Stimulated activated CD4-positive, alpha-beta T cell treated with anti-CD3 and anti-CD28 coated beads, Interleukin-12 subunit alpha, Interleukin-12 subunit beta, amount 100 ng/mL, for 24 hours (primary cell): Measurements from ENCODE around the gene NINJ2.

ENCODE experiments used
- DNase-seq, 2 experiments: peaks; one replicate each; pipeline ENCODE4 v3.0.0-alpha.2; 2020; ENCODE audit warnings: low read depth in 2 of 2

Gene NINJ2

DNA sequence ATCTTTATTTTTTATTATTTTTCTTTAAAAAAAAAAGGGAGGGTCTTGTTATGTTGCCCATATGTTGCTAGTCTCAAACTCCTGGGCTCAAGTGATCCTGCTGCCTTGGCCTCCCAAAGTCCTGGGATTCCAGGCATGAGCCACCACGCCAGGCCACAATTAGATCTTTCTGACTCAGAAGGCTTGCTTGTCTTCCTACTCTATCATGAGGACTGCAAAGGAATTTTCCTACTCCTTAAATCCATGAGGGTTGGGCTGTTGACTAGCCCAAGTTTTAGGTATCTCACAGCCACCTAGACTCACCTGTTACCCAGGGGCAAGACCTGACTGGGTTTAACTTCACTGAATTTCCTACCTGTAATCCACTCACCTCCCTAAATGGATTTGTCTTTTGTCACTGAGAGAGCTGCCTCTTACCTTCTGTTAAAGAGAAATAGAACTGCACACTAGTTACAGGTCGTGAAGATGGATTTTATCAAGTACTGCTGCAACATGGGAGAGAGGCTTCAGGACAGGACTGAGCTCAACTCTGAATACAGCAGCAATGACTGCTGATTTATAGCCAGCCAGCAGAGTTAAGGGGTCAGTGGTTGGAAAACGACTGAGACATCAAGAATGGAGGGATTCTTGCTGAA lies 131.2 kb downstream of the NINJ2 start:
- DNase-seq, result no peak

DNA sequence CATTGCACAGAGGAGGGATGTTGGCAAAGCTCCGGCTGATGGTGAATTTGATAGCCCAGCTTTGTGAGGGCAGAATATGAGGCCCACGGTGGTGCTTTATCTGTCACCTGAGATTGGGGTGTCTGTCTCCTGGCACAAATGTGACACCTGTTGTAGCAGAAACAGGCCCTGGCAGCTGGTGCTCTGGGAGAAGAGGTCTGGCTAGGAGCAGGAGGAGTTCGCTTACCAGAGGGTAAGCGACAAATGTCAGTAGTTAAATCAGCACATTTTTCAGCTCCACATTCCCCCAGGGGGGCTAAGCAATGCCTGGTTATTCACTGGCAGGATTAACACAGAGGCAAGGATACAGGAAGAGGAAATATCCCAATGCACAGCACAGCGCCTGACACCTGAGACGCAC lies 132.4 kb downstream of the NINJ2 start:
- no peak for DNase-seq

DNA sequence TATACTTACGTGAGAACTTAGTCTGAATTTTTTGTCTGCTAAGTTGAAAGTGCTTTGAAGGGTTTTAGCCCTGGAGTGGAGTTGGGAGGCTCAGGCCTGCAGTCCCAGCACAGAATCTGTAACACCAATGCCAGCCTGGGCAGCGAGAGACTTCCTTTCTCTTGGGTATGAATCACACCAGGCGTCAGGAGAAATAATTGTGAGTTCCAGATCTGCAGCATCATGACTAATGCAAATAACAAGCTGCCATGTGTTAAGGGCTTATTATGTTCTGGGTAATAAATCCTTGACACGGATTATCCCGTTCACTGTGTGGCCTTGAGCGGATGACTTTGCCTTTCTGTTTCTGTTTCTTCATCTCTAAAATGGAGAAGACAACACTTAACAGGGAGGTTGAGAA lies 132.9 kb downstream of the NINJ2 start:
- no peak for DNase-seq

DNA sequence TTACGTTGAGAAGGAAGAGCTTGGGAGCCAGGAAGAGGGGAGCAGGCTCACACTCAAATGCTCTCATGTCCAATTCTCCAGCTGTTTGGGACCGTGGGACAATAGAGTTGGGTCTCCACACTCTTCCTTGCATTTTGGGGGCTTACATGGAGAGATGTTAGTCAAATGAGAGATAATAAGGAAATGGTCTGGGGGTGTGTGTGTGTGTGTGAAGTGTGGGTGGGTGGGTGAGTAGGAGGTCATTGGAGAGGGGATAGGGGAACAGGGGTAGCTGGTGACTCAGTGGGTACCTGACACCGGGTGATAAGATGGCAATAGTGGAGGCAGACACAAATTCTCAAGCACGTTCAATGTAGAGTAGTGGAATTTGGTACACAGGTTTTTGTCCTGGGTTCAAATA lies 135.5 kb downstream of the NINJ2 start:
- no peak for DNase-seq

DNA sequence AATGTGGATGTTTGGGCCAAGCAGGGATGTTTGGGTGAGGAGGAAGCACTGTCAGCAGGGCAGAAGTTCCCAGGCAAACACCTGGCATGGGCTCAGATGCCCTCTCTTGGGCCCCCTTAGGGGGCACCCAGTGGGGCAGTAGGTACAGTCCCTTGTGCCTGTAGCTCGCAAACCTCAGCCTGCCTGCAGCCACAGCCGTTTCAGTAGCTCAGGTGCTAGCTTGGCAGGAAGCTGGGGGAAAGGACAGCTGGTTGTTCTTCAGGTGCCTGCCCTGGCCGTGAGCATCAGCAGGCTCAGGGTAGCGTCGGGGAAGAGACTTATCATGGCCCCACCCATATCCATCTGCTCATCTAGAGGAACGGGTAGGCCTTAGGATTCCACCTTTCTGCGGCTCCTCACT lies 136.0 kb downstream of the NINJ2 start:
- no peak for DNase-seq

DNA sequence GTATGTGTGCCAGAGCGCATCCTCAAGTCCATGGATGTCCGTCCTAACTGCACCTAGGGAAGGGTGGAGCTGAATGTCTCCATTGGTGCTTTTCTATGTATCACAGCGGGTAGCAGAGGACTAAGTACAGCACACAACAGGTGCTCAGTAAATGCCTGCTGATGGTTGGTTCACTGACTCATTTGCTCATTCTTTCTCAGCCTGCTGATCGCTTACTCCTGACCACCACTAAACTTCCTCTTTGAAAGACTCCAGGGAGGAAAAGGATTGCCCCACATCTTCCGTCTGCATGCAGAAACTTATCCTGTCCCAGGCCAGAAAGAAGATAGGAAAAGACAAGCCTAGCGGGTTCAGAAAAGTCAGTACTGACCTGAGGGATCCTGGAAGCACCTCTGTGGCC lies 137.2 kb downstream of the NINJ2 start:
- no peak for DNase-seq

DNA sequence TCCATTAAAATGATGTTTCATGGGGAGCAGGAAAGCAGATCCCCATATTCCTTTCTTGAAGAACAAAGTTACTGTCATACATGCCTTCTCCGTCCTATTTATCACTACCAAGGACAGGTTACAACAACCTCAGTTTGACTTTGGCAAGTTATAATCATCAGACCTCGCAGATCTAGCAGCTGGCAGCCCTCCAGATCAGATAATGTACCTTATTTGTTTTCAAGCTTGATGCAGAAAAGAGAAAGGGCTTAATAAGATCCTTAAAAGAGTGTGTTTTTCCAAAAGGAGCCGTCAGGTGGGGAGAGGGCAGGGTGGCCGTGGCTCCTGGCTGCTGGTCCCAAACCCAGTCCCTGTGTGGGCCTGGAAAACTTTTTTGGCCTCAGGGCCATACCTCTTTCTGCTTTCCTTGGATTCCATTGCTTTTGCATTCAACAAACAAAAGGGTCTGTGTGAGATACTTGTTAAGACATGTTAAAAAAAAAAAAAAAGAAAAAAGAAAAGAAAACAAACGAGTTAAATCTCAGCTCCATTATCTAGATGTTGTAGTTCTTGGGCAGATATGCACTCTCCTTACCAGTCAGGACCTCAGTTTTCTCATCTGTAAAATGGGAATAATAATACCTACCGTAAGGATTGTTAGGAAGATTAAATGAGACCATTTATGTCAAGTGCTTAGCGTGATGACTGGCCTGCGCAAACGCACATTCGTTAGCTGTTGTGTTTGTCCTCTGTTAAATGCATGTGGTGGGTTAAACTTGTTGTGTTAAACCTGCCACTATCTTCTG lies 138.9 kb downstream of the NINJ2 start:
- no peak for DNase-seq

DNA sequence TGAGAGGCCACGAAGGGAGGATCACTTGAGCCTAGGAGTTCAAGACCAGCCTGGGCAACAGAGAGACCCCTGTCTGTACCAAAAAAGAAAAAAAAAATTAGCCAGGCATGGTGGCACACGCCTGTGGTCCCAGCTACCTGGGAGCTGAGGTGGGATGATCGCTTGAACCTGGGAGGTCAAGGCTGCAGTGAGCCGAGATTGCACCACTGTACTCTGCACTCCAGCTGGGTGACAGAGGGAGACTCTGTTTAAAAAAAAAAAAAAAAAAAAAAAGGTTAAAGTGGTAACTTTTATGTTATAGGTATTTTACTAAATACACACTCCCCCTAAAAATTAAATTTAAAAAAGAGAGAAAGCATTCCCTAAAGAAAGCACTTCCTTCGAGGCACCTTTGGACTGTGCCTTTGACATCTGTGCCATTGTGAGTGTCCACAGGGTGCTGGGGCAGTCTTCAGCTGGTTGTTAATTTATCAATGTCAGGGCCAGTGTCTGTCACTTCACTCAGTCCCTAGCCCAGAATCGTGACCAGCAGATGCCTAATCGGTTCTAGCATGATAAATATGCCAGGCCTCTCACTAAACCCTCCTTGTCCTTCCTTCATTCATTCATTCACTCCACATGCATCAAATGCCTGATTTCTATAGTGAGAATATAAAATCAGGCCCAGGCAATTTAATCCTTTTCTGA lies 140.4 kb downstream of the NINJ2 start:
- no peak for DNase-seq

DNA sequence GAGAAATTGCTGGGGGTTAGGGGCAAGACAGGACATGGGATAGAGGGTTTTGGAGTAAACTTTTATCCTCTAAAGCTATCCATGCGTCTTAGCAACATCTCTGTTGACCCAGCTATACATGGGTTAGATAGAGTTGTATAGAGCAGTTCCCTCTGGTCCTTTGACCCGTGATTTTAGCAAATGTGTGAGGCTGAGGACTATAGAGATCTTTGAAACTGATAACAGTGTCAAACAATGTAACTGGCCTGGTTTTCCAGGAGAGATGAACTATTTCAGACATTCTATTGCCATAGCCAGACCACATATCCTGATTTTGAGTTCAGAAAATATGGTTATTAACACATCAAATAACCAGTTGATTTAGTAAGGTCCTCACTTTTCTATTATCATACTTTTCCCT lies 143.1 kb downstream of the NINJ2 start:
- no peak for DNase-seq

DNA sequence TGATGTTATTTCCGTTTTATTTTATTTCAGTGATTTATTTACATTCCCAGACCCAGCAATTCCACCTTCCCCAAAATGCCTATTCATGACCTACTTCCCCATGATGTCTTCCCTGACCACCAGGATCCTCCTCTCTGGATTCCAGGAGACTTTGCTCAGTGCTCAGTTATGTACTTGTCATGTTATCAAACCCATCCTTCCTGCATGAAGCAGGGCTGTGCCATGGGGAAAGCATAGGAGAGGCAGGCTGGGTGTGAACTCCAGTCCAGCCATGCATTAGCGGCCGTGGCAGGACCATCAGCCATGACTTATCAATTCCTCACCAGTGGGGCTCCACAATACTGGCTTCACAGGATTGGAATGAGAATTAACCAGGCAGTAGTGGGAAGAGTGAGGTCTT lies 145.7 kb downstream of the NINJ2 start:
- DNase-seq, result no peak
